Epithelial cell of esophagus (primary cell): ENCODE data around the gene DAPK2.
"Not testable (repeated sequence)": the region's sequence is repeated elsewhere in the genome, so short reads cannot be mapped to it uniquely, and the experiment has no call there.

Experiments
- DNase-seq: peaks from one replicate; pipeline ENCODE4 v3.0.0; 2010; ENCODE audit warnings: low read depth
- H3K4me3 ChIP-seq: 2 replicates; pipeline ENCODE4 v1.5.1; 2011; ENCODE audit warnings: mild to moderate bottlenecking, low read length, control low read depth
- CTCF ChIP-seq: IDR thresholded peaks from 2 replicates; pipeline ENCODE4 v1.5.1; 2011; ENCODE audit warnings: low read depth, mild to moderate bottlenecking, low read length, control low read depth, inconsistent platforms; ENCODE audit not compliant: insufficient read depth; ENCODE audit errors: missing control alignments

Gene DAPK2

GRCh38 chr15:63904042-63904441 lies 142.2 kb downstream of the DAPK2 start:
- no peak for DNase-seq
- no peak overlapping the region for H3K4me3 ChIP-seq
- no peak for TF ChIP-seq CTCF

- no peak overlapping the region for H3K4me3 ChIP-seq
- TF ChIP-seq CTCF = no peak
- DNase-seq = no peak
These were observed 143.6 kb downstream of the DAPK2 start for GRCh38 chr15:63902671-63903035.

GRCh38 chr15:63901912-63902670 lies 144.2 kb downstream of the DAPK2 start:
- no peak for DNase-seq
- no peak for TF ChIP-seq CTCF
- H3K4me3 ChIP-seq = no peak overlapping the region

- no peak for DNase-seq
- no peak for TF ChIP-seq CTCF
- no peak overlapping the region for H3K4me3 ChIP-seq
These were observed 146.0 kb downstream of the DAPK2 start for GRCh38 chr15:63900306-63900705.

- not testable (repeated sequence) for H3K4me3 ChIP-seq, DNase-seq
These were observed 146.7 kb downstream of the DAPK2 start for GRCh38 chr15:63899606-63900005.

GRCh38 chr15:63899193-63899592 lies 147.1 kb downstream of the DAPK2 start:
- DNase-seq = no peak
- no peak overlapping the region for H3K4me3 ChIP-seq

More at GRCh38 chr15:63899193-63899592, 147.1 kb downstream of the DAPK2 start:
- no peak for TF ChIP-seq CTCF
